GM12892 (cell line): ENCODE data around the gene IGSF10.

Experiments
- POLR2A ChIP-seq: IDR thresholded peaks from 2 replicates; pipeline ENCODE4 v1.6.1; 2011; ENCODE audit warnings: low read depth, low read length, control low read depth
- POLR2AphosphoS5 ChIP-seq: IDR thresholded peaks from 2 replicates; pipeline ENCODE4 v1.6.1; 2011; ENCODE audit warnings: low read depth, low read length, control low read depth
- TAF1 ChIP-seq: IDR thresholded peaks from 2 replicates; pipeline ENCODE4 v1.6.1; 2011; ENCODE audit warnings: low read depth, mild to moderate bottlenecking, control low read depth, low read length, borderline replicate concordance

DNA sequence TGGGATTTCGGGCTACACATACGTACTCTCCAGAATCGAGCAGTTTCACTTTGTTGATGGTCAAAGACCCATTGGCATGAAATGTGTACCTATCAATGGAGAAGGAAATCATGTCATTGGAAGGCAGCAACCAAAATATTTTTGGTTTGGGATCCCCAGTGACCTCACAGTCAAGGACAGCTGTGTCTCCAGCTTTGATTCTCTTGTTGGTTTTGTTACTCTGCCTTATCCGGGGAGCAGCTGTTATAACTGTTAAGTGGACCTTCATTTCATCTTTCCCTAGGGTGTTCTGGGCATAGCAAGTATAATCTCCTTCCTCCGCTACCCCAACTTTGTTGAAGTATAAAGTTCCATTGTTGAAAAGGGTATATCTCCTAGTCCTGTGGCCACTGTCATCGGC is 23.0 kb downstream of the IGSF10 start:
- TF ChIP-seq POLR2A (no peak), POLR2AphosphoS5 (no peak), TAF1 (no peak)
